Dermis microvascular lymphatic vessel endothelial cell (primary cell): ENCODE results near the gene TMEM176A. TPM values are rescaled to one million over a fixed set of nuclear protein-coding genes. Genes with fewer than 3 reads are reported as not detected.

Source experiments
- DNase-seq, 2 donors: peaks; one replicate each; pipeline versions ENCODE4 v3.0.0 to v3.0.0-alpha.2; 2010; ENCODE audit warnings: low read depth in 2 of 2
- total RNA-seq: library from RNA; depleted of rRNA; stranded (reverse); fragments of >200 nt; gene quantifications from 2 replicates; pipeline ENCODE4 v1.2.1, GENCODE V29; 2014

TMEM176A gene
- total RNA-seq, 1 donor from 2014 or later: not detected

- DNase-seq: no peak
Measured at GRCh38 chr7:150848561-150849115, 48.1 kb downstream of the TMEM176A start.

- DNase-seq: no peak
Measured at GRCh38 chr7:150849204-150849775, 48.7 kb downstream of the TMEM176A start.

- no peak for DNase-seq
Measured at GRCh38 chr7:150850273-150850672, 49.7 kb downstream of the TMEM176A start.

DNA sequence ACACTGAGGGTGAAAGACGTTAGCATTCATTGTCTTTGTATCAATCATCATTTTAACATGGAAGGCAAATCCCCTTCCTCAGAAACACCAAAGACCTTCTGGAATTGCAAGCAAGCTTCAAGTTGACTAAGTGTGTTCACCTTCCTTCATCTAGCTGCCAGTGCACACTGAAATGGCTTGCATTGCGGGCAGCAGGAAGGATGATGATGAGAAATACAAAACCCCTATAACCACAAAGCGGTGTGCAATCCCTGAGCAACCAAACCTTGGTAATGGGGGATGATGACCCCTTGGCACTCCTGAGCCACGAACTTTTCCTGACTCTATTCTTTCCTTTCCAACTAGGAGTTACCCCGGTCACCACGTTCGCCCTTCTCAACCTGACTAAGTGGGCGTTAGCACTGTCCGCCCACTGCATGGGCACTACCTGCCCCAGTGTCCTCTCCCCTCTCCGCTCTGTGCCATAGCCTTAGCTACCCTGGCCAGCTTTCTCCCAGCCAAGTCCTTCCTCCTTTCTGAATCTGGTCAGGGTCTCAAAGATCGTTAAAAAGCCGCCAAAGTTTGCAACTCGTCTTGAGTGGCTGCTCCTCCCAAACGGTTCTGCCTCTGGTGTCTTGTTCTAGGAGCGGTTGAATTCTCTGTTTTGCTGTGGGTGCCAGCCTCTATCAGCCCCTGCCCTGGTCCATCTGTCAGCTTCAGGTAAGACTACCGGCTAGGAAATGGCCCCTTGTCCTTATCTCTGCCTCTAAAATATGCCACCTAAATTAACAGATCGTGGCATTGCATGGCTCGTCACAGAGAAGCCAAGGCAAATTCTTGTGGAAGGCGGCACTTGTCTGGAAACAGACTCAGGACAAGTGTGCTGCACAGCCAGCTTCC, 51.2 kb downstream of the TMEM176A start:
- no peak for DNase-seq

DNA sequence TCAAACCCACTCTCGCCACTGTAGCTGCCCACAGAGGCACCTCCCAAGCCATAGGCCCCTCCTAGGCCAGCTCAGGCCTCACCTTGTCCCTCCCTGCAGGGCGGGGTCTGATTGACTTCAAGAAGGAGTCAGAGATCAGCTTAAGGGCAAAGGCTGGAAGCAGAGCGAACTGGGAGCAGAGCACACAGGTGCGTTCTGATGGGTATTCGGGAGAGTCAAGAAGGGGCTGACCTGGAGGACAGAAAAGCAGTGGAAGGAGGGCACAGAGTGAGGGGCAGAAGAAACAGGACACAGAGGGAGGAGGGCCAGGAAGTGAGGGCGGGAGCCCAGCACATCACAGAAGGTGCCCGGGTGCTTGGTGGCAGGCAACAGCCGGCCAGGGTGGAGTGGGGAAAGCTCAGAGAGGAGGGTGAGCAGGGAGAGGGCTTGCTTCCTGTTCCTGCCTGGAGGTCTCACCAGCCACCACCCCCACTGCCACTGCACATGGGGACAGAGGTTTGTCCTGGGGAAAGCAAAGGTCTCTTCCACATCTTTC, 51.9 kb downstream of the TMEM176A start, which contains the start of gene AOC1:
AOC1 (plus strand) TSS at position 147 of the 535 bp plus-strand sequence. CDS start 3,954 bp downstream, outside the sequence.
- DNase-seq: no peak

- no peak for DNase-seq
Measured at GRCh38 chr7:150854066-150855000, 53.8 kb downstream of the TMEM176A start.

Other genes with a start within 250 kb of the TMEM176A start
- gene GIMAP4, start 233.4 kb upstream of the TMEM176A start, total RNA-seq: 169 and 262 TPM in 2 replicates
- 169 and 251 TPM in 2 replicates for gene GIMAP6, start 168.4 kb upstream of the TMEM176A start, total RNA-seq
- gene GIMAP2, start 115.1 kb upstream of the TMEM176A start, total RNA-seq: 34.0 and 37.3 TPM in 2 replicates
- 13.0 and 24.5 TPM in 2 replicates for gene GIMAP1, start 84.2 kb upstream of the TMEM176A start, total RNA-seq
- gene GIMAP5, start 63.4 kb upstream of the TMEM176A start, total RNA-seq: 255 and 501 TPM in 2 replicates
- gene TMEM176B, start 405 bp upstream of the TMEM176A start, total RNA-seq: not detected in 2 replicates
- not detected in 2 replicates for gene AOC1, start 51.7 kb downstream of the TMEM176A start, total RNA-seq
- 0.13 TPM in 1 of 2 replicates, not detected in the other for gene KCNH2, start 177.6 kb downstream of the TMEM176A start, total RNA-seq
- 28.4 and 31.6 TPM in 2 replicates for gene NOS3, start 190.2 kb downstream of the TMEM176A start, total RNA-seq
- under 0.01 and 0.13 TPM in 2 replicates for gene ATG9B, start 223.7 kb downstream of the TMEM176A start, total RNA-seq
- gene ABCB8, start 227.7 kb downstream of the TMEM176A start, total RNA-seq: 13.9 and 14.0 TPM in 2 replicates
- gene ASIC3, start 247.8 kb downstream of the TMEM176A start, total RNA-seq: under 0.01 and 0.13 TPM in 2 replicates